GM12872 (cell line): ENCODE measurements around the gene ENOX1.

ENCODE experiments used
- TF ChIP-seq, protein P1 (sequence below): IDR thresholded peaks from 3 replicates; pipeline ENCODE4 v1.5.1; 2011; ENCODE audit warnings: low read depth, mild to moderate bottlenecking, low read length, moderate library complexity; ENCODE audit not compliant: insufficient read depth

Gene ENOX1

DNA sequence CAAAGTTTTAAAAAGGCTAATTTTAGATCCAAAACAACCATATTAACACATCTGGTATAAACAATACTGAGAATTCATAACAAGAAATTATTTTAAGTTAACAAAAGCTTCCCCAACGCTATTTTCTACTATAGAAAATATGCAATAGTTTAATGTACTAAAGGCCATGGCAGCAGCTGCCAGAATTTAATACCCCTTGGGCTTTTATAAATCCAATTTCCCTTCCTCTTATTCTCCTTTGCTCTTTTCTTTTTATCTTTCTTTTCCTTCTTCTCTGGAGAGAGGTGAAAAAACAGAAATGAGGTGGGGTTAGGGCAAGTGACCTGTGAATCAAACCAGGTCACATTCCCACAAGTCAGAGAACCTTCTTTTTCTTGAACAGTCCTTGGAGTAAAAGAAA is 58.9 kb downstream of the ENOX1 start:
- TF ChIP-seq, protein P1, sequence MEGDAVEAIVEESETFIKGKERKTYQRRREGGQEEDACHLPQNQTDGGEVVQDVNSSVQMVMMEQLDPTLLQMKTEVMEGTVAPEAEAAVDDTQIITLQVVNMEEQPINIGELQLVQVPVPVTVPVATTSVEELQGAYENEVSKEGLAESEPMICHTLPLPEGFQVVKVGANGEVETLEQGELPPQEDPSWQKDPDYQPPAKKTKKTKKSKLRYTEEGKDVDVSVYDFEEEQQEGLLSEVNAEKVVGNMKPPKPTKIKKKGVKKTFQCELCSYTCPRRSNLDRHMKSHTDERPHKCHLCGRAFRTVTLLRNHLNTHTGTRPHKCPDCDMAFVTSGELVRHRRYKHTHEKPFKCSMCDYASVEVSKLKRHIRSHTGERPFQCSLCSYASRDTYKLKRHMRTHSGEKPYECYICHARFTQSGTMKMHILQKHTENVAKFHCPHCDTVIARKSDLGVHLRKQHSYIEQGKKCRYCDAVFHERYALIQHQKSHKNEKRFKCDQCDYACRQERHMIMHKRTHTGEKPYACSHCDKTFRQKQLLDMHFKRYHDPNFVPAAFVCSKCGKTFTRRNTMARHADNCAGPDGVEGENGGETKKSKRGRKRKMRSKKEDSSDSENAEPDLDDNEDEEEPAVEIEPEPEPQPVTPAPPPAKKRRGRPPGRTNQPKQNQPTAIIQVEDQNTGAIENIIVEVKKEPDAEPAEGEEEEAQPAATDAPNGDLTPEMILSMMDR = no peak

DNA sequence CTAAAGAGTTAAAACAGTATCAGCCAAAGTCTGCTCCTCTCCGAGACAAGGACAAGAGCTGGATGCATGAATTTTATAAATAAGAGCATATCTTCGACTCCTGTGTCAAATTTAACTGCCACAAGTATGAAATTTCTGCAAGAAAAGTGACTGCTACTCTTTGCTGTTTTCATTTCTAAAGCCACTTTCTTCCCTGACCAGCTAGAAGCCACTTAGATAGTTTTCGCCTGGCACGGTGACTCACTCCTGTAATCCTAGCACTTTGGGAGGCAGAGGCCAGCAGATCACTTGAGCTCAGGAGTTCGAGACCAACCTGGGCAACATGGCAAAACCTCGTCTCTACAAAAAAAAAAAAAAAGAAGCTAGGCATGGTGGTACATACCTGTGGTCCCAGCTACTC is 61.3 kb downstream of the ENOX1 start:
- TF ChIP-seq, protein P1 = no peak

DNA sequence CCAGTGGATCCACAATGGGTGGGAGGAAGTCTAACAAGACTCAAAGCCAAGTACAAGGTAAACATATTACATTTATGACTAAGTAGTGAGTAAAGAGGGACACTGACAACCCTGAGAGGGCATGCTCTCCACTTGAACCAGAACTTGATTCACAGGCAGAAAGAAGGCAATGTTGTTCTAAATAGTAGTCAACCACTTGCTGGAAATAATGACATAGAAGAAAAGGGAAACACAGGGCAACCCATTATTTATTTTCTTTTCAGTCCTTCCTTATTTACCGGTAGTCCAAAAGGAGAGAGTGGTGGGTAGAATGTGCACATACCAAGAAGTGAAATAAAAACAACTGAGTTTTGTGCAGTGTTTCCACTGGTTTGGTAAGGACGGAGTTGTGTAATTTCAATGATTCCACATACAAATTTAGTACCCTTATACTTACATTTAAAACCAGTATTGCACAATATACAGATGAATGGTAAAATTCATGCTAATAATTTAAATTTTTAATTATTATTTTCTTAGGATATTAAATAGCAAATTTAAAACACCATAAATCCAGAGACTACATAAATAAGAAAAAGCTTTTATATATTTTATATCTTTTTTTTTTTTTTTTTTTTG is 65.9 kb downstream of the ENOX1 start:
- TF ChIP-seq, protein P1 = no peak

DNA sequence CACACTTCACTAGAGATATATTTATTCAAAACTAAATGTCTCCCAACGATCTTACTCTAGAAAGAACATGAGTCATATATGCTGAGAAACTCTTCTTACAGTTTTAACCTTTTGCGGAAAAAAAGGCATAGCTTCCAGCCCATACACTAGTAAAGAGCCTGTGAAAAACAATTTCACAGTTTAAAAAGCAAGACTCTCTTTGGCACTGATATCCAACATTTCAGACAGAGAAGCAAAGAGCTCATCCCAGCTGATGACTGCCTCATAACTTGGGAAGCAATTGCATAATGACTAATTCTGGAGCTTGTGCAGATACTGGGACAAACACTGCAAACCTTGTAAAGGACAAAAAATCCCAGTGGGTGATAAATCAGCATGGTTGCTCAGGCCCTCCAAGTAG is 88.0 kb downstream of the ENOX1 start:
- TF ChIP-seq, protein P1 = no peak

DNA sequence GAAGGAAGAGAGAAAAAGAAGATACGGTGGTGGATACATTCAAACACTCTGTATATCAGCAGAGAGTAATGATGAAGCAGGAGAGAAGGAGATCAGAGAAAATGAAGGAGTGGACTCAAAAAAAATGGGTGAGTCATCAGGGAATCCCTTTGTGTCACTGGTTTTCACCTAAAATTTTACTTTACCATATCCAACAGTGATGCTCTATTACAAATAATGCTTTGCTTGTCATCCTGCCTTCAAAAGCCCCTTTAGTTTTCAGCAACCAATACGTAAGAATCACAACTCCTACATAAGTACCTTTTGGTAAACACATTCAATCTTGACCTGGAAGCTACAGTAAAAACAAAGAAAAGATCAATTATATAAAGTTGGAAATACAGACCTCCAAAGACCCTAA is 88.8 kb downstream of the ENOX1 start:
- TF ChIP-seq, protein P1 = no peak

DNA sequence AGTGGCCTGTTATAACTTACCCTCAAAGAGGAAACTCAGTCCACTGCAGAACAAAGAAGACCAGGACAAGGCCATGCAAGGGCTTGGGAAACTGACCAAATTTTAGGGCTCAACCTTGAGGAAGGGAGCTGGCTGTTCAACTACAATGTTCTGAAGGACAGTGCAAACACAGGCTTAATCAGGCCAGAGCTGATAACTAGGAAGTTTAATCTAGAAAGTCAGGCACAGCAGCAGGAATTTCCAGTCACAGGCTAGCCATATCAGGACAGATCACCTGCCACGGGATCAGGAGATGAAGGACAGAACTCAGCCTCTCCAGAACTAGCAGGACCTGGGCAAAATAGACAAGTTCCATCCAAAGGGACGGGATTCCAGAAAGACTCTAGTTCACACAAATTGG is 89.4 kb downstream of the ENOX1 start:
- TF ChIP-seq, protein P1 = no peak

DNA sequence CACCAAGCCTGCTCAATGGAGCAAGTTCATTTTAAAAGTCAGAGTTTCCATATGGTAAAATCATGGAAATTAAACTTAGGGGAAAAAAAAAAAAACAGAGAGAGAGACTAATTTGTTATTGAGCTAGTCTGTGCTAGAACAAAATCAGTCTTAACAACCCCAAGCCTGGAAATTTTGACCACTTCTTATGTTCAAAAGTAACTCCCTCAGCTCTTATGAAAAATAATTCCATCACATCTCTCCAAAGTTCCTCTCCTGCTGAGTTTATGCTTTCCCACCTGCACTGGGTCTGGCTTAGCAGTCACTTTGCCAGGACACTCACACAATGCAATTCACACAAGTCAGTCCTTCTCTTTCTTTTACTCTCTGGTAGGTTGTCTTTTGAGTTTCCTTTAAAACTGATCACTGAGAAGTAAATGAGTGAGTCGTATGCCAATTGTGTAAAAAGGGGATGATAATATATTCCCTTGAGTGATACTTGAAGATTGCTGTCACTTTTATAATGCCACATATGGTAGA is 92.6 kb downstream of the ENOX1 start:
- TF ChIP-seq, protein P1 = no peak
